Measurements from ENCODE around the gene MS4A7. TPM values are rescaled to one million over a fixed set of nuclear protein-coding genes. Genes with fewer than 3 reads are reported as not detected.

The MS4A7 gene
- total RNA-seq, 1 donor from 2014 or later, result not detected

DNA sequence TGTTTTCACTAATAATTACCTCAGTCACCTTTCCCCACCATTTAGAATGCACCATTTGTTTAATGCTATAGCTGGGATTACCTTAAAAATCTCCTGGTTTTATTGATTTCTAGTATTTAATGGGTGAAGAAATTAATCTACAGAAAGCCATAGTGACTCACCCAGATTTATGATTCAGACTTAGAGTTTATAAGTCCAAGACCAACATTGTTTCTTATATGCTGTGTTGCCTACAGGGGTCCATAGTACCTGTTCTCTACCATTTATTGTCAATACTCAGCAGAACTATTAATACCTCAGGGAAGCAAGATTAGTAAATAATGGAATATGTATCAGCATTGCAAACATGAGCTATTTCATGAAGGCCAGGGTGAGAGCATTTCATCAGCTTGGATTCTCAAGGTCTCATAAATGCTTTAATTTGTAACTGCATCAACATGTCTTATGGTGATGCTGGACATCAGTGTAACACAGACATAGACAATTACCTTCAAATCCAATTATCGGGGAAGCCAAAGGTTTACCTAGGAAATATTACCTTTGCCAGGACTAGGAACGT lies 8.0 kb upstream of the MS4A7 start:
- no peak for DNase-seq (ENCODE audit: extremely low read depth, low read depth, low spot score)

DNA sequence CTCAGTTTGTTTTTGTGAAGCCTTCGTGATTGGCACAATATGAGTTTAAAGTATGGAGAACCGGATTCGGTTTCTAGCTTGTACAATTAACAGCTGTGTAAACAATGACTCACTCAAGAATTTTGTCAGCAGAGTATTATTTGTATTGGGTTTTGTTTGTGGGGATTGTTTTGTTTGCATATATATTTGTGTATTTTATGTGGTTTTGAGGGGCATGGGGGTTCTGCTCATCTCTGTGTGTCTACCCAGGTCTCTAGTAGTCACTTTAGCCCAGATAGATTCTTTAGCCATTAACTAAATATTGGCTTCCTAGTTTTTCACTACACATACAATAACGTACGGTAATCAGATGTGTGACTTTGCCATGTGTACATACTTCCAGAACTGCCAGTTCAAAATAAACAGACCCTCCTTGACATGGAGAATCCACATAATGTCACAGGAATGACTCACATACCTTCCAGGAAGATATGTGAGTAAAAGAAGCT lies 7.5 kb upstream of the MS4A7 start:
- peak; percentile 63 for DNase-seq (ENCODE audit: extremely low read depth, low read depth, low spot score)

DNA sequence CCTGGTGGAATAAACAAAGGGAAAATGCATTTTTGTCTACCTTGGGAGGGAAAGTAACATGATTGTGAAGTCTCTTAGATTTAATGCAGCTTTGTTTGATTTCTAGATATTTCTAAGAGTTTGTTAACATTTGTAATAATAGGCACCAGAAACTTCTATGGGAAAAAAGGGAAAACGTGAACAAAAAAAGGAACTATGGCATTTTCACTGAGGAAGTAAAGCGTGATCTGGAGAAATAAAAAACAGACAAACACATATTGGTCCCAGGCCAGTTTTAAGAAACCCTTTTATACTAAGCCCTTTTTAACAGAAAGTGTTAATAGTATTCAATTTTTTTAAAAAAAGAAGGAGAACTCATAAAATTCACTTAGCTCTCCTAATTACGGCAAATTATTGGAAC lies 6.9 kb upstream of the MS4A7 start:
- no peak for DNase-seq (ENCODE audit: extremely low read depth, low read depth, low spot score)

DNA sequence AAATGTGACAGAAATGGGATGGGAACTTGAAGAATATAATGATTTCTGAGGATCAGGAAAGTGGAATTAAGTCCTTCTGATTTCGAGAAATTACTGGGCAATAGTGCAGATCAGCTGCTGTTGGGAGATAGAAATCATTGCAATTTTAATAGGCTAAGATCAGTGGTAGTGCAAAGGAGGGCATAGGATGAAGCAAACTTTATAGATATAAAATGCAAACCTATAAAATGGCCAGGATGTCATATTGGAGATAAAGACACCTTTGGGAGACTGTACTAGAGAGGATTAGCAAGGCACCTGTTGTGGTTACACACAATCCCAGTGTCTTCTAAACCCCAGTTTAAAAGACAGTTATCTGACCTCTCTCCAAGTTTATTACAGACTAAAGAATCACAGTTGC lies 6.5 kb upstream of the MS4A7 start:
- DNase-seq (ENCODE audit: extremely low read depth, low read depth, low spot score), result no peak

DNA sequence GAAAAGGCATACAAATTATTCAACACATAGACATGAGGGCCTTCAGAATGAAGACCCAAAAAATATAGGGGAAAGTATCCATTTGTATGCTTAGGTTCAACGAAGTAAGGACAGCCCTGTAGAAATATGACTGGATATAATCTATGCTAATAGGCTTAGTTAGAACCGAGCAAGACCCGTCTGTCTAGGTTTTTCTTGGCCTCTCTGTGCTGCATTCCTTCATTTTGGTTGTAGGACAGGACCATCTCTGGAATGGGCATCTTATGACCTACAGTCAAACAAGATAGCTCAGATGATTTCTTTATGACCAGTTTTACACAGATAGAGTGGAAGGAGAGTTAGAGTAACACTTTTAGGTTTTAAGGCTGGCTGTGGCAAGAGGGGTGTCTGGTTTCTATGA lies 5.6 kb upstream of the MS4A7 start:
- no peak for DNase-seq (ENCODE audit: extremely low read depth, low read depth, low spot score)

DNA sequence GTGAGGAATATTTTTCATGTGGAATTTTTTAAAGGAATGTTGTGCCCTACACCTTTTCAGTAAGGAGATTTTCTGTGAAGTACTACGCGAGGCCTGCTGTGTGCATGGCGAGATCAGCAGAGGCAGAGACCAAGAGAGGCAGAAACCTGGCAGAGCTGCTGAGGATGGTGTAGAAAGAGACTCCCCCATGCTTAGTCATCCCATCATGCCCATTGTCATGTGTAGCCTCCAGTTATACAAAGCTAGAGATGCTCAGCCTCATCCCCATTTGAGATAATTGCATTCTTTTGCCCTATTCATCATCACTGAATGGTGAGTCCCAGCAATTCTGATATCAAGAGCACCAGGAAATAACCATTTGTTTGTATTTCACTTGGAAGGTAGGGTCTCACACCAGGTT lies 3.0 kb upstream of the MS4A7 start:
- no peak for DNase-seq (ENCODE audit: extremely low read depth, low read depth, low spot score)

DNA sequence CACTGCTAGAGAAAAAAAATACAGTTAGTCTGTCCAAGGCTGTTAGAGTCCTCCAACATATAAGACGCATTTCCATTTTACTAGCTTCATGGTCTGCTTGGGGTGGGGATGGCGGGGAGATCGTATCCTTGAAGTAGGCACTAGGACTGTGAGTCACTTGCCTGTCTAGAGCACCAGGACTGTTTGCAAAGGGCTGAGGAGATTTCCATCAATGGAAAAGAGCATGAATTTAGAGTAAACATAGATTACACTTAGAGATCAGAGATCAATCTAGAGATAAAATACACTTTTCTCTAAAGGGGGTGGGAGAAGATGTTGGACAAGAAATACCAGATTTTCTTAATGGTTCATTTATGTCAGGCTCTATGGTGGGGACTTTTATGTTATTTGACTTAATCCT lies 1.7 kb upstream of the MS4A7 start:
- no peak for DNase-seq (ENCODE audit: extremely low read depth, low read depth, low spot score)

DNA sequence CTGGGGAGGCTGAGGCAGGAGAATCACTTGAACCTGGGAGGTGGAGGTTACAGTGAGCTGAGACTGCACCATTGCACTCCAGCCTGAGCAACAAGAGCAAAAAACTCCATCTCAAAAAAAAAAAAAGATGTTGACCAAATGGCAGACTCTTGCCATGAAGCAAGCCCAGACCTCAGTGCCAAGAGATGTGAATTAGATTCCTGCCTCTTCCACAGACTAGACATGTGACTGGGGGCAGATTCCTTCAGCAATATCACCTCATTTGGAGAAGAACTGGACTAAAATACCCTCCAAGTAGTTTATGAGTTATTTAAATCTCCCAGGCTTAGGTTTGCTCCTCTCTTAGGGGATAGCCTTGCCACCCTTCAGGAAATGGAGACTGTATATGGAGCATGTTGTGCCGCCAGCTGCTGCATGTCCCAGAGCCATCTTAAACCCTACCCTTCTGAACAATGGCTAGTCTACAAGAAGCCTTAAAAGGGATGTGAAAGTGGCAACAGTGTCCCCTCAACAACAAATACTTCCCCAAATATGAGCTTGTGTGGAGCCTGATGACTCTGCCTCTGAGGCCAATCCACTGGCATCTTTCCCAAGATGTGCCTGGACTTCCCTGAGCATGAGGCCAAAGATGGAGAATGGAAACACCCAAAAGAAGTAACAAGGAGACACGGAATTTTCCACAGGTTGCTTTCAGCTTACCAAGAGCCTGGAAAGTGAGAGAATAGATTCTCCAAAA lies 763 bp upstream of the MS4A7 start:
- no peak for DNase-seq (ENCODE audit: extremely low read depth, low read depth, low spot score)

DNA sequence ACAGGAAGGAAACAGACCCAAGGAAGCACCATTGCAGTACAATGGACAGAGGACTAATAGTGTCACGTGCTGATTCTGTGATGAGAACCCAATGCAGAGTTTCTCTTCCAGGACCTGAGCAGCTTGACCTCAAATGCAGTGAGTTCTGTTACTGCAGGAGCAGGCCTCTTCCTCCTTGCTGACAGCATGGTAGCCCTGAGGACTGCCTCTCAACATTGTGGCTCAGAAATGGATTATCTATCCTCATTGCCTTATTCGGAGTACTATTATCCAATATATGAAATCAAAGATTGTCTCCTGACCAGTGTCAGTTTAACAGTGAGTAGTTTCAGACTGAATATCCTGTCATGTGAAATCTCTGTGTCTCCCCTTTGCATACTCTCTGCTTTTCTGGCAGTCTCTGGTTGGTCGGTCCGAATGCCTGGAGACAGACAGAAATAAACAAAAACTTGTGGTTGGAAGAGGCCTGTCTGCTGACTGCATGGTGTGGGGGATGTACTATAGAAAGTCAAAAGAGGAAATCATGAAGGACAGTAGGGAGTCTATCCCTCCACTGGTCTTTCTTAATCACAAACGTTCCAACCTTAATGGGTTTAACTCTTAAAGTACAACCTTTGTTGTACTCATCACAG lies 11.1 kb downstream of the MS4A7 start:
- no peak for DNase-seq (ENCODE audit: extremely low read depth, low read depth, low spot score)

DNA sequence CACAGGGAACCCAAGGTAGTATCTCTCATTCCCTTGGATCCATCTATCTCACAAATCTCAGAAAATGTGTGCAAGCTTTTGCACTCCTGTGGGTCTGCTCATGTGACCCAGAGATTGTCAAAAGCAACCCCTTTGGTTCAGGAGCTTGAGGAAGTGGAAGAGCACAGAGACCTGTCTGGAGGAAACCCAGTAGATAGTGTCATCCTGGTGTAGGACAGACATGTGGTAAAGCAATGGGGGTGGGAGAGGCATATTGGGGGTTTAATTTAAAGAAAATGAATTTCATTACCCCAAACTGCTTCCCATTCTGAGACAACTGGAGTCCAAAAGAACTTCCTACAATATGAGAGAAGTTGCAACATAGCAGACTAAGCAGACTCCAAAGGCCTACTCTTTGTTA lies 12.1 kb downstream of the MS4A7 start:
- no peak for DNase-seq (ENCODE audit: extremely low read depth, low read depth, low spot score)

DNA sequence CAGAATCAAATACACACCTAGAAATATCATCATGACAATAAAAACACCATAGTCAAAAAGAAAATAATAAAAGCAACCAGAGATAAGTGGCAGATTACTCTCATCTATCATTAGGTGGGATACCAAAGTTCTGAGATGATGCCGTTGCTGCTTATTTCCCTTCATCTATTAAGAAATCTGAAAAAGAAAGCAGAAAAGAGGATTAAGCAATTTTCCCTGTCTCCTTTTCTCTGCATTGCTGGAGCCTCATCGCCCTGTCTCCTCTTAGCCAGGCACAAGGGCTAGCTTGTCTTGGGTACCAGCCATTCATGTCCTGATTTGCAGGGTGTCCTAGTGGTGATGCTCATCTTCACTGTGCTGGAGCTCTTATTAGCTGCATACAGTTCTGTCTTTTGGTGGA lies 14.0 kb downstream of the MS4A7 start:
- no peak for DNase-seq (ENCODE audit: extremely low read depth, low read depth, low spot score)

DNA sequence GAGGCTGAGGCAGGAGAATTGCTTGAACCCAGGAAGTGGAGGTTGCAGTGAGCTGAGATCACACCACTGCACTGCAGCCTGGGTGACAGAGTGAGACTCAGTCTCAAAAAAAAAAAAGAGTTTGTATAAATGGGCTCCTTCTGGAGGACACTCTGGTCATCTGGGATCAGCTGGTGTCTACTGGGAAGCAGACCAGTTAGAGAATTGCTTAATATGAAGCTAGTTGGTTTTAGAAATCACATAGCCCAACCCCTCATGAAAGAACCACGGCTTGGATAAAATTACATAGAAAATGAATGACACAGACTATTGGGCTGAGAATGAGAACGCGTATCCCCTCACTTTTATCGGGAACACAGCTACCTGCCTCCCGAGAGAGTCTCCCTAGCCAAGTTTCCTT lies 14.7 kb downstream of the MS4A7 start:
- DNase-seq (ENCODE audit: extremely low read depth, low read depth, low spot score), result no peak

DNA sequence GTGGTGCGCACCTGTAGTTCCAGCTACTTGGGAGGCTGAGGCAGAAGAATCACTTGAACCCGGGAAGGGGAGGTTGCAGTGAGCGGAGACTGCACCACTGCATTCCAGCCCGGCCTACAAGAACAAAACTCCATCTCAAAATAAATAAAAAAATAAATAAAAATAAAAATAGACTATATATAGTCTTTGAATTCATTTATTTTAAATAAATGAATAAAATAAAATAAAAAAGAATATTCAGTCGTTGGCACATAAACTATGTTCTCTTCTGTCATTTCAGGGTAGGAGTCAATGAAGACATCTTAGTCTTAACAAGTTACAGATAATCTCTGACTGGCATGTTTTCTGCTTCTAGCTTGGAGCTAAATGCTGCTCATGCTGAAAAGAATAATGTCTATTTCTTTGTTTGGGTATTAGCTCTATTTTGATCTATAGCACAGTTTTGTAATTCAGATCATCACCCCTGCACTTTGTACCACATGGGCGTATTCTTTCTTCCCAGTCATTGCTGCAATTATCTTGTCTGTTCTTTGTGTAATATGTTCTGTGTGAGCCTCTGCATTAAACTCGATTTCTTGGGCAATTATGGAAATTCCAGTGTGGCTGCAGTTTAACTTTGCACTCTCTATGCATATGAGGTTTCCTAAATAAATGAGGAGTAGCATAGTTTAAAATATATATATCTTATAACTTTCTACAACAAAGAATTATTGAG lies 16.5 kb downstream of the MS4A7 start:
- DNase-seq (ENCODE audit: extremely low read depth, low read depth, low spot score), result no peak

DNA sequence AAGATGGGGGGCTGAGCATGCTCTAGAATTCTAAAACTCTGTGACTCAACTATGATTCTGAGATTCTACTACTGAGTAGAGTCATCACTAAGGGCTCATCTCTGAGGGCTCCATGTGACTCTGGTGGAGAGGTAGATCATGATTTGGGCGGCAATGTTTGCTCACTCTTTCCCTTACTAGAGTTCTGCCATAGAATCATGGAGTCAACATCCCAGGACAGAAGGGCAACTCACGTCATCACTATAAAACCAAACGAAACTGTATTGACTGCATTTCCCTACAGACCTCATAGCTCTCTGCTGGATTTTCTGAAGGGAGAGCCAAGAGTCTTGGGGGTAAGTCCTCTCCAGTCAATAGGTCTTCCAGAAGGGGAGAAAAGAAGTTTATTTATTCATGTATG lies 18.1 kb downstream of the MS4A7 start, which contains the start of gene MS4A14:
Gene MS4A14 (plus strand): TSS at position 78 of the 400 bp plus-strand sequence. CDS start 120 bp downstream, at position 198.
- DNase-seq (ENCODE audit: extremely low read depth, low read depth, low spot score), result no peak

DNA sequence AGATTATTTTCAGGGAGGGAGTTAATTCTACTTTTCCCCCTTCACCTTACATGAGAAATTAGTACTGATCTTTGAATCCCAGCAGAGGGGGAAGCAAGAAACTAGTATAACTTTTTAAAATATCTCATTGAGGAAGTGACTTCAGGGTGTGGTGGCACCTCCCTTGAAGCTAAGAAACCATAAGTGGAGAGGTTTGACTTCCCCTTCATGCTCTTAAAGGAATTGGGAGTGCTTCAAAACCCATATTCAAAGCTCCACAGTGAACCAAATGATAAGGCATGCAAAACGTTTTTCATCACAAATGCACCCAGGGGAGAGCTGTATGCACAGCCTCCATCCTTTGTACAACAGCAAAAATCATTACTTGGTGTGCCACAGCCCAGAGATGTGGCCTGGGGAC lies 18.5 kb downstream of the MS4A7 start:
- no peak for DNase-seq (ENCODE audit: extremely low read depth, low read depth, low spot score)

DNA sequence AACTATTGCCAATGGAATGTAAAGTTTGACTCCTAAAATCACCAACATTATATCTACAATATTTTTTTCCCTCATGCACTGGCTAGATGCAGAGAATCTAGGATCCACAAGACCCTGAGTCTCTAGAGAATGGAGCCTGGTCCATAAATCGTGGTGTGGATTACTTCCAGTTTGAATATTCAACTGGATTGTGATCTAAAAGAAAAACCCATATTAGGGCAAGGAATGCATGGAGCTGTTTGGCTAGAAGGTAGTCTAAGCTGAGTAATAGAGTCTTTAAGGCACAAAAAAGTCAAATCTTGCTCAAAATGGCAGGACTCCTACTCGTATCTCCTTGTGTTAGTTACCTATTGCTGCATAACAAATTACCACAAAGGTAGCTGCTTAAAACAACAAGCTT lies 41.7 kb downstream of the MS4A7 start:
- DNase-seq (ENCODE audit: extremely low read depth, low read depth, low spot score), result no peak

DNA sequence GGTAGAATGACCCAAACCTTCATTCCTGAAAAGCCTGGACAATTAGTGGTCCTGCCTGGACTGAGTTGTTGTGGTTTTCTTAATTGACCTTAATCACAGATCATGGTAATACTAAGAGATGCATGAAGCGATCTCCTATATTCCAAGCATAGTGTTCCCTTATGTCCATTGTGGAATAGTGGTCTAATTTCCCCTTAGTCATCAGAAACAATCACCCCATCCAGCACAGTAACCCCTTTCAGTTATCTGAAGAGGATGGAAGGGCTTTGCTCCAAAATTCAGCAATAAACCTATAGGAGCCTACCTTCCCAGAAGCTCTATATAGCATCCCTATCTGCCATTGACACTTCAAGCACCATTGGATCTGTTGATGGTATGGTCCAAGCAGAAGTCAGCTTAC lies 44.3 kb downstream of the MS4A7 start:
- DNase-seq (ENCODE audit: extremely low read depth, low read depth, low spot score), result no peak

DNA sequence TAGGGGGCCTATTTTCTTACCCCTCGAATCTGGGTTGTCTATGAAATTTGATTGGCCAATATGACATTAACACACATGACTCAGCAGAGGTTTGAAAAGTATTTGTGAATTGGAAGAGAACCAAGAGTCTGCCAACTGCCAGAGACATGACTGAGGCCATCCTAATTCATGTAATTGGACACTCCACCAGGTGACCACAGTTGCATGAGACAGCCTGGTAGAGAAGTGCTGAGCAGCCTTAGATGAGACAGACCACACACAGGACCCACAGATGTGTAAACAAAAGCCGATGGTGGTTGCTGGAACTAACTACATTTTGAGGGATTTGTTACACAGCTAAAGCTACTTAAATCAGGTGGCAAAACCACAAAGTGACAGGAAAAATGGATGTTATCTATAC lies 50.2 kb downstream of the MS4A7 start:
- DNase-seq (ENCODE audit: extremely low read depth, low read depth, low spot score), result no peak

DNA sequence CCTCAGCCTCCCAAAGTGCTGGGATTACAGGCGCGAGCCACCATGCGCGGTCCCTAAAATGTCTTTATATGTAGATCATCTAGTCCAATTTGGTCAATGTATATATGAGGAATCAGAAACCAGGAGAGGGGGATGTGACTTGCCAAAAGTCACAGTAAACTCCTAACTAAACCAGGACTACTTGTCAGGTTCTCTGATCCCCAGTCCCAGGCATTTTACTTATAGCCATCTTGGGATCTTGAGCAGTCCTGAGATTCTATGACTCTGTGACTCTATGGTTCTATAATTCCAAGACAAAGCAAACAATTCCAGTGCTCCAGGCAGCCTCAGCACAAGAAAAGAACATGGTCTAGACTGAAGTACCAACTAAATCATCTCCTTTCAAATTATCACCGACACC lies 50.9 kb downstream of the MS4A7 start, which contains the start of gene MS4A5:
Gene MS4A5 (plus strand): TSS at position 301 of the 400 bp plus-strand sequence. CDS start 103 bp downstream, outside the sequence.
- DNase-seq (ENCODE audit: extremely low read depth, low read depth, low spot score), result no peak

DNA sequence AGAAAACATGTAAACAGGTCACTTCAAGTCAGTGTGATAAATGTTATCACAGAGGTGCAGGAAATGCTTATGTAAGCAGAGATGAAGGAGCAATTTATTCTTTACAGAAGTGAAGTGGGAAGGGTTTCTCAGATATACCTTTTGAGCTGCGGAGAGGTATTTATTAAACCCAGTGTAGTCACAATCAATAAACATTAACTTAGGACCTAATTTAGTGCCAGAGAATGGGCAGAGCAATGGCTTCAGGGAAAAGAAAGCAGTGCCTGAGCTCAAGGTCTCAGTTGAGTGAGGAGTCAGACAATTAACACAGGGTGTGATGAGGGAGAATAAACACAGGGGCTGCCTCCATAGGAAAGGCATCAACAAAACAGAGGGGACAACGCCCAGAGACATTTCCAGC lies 52.9 kb downstream of the MS4A7 start:
- no peak for DNase-seq (ENCODE audit: extremely low read depth, low read depth, low spot score)

DNA sequence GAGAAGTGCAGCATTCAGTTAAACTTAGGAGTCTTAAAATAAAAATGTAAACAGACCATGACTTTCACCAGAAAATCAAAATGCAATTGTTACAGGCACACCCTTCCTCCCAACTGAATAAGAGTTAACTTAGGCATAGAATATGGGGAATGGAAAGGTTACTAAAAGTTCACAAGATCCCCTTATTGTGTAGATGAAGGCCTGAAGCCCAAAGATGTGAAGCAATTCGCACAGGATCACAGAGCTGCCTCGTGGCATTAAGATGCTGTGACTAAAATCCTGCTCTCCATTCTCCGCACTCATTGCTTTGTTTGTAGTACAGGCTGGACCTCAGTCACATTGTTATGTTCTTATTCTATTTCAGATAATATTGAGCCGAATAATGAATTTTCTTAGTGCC lies 55.1 kb downstream of the MS4A7 start:
- DNase-seq (ENCODE audit: extremely low read depth, low read depth, low spot score), result no peak

All from glomerular endothelial cell (primary cell).